Fibroblast of mammary gland (primary cell): ENCODE data around the gene ATP6V0A1.

ENCODE experiments used
- DNase-seq: peaks from one replicate; pipeline ENCODE4 v3.0.0-alpha.2; 2010; ENCODE audit warnings: low read depth
- H3K4me3 ChIP-seq: 2 replicates; pipeline ENCODE4 v1.5.1; 2011; ENCODE audit warnings: low read depth, mild to moderate bottlenecking, low read length, moderate library complexity; ENCODE audit not compliant: control insufficient read depth
- CTCF ChIP-seq: conservative IDR thresholded peaks from 2 replicates; pipeline ENCODE4 v1.5.1; 2011; ENCODE audit warnings: low read depth, low read length, inconsistent platforms; ENCODE audit not compliant: control insufficient read depth, insufficient read depth

ATP6V0A1 gene

GRCh38 chr17:42561897-42562387, 103.3 kb downstream of the ATP6V0A1 start, which contains the start of gene COASY:
Gene COASY (plus strand): TSS chr17:42562148. CDS start chr17:42562623, 475 bp downstream.
- TF ChIP-seq CTCF = no peak
- DNase-seq = peak; percentile 98
- peak within 1 kb of the TSS; percentile 92 for H3K4me3 ChIP-seq

GRCh38 chr17:42562388-42563142, 103.9 kb downstream of the ATP6V0A1 start:
- DNase-seq = peak; percentile 47
- no peak for TF ChIP-seq CTCF
- peak overlapping the region; percentile 92 for H3K4me3 ChIP-seq

- DNase-seq = no peak
- no peak for TF ChIP-seq CTCF
- peak overlapping the region; percentile 92 for H3K4me3 ChIP-seq
Measured at GRCh38 chr17:42563143-42563509, 104.4 kb downstream of the ATP6V0A1 start.

- peak overlapping the region; percentile 92 for H3K4me3 ChIP-seq
- TF ChIP-seq CTCF = no peak
- no peak for DNase-seq
Measured at GRCh38 chr17:42563543-42563942, 104.9 kb downstream of the ATP6V0A1 start.

GRCh38 chr17:42563950-42564349, 105.3 kb downstream of the ATP6V0A1 start:
- no peak for TF ChIP-seq CTCF
- no peak for DNase-seq
- no peak overlapping the region for H3K4me3 ChIP-seq

- H3K4me3 ChIP-seq = no peak overlapping the region
- no peak for TF ChIP-seq CTCF
- no peak for DNase-seq
Measured at GRCh38 chr17:42564815-42565522, 106.3 kb downstream of the ATP6V0A1 start.
